ENCODE data around the gene DNMT1.

DNMT1 gene

GRCh38 chr19:10093295-10094186 is 101.2 kb downstream of the DNMT1 start:
- DNase-seq (ENCODE audit: low read depth) = no peak

GRCh38 chr19:10092648-10093294 is 102.0 kb downstream of the DNMT1 start:
- no peak for DNase-seq (ENCODE audit: low read depth)

- DNase-seq (ENCODE audit: low read depth) = no peak
Measured at GRCh38 chr19:10091895-10092641, 102.7 kb downstream of the DNMT1 start.

DNA sequence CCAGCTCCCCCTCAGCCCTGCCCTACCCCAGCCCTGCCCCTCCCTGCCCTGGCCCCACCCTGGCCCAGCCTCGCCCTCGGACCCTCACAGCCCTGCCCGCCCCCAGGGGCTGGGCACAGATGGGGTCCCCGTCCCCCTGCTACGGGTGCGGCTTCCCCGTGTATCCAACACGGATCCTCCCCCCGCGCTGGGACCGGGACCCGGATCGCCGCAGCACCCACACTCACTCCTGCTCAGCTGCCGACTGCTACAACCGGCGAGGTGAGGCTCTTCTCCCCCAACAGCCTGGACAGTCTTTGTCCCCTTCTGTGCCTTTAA is 103.4 kb downstream of the DNMT1 start:
- DNase-seq (ENCODE audit: low read depth) = no peak

DNA sequence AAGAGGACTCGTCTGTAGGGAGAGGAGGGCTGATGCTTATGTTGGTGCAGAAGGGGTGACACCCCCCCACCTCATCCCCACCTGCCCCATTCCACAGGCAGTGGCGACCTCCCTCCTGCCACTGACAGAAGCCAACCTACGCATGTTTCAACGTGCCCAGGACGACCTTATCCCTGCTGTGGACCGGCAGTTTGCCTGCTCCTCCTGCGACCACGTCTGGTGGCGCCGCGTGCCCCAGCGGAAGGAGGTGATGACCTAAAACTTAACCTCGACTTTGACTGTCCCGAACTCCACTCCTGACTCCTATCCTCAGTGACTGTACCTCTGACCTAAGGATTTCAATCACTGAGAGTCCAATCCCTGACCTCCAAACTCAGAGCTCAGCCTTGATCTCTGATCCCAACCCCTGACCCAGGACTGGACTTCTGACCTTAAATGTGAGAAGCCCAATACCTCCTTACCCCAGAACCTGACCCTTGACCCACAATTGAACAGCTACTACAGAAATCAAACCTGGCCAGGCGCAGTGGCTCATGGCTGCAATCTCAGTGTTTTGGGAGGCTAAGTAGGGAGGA is 104.9 kb downstream of the DNMT1 start:
- no peak for DNase-seq (ENCODE audit: low read depth)

DNA sequence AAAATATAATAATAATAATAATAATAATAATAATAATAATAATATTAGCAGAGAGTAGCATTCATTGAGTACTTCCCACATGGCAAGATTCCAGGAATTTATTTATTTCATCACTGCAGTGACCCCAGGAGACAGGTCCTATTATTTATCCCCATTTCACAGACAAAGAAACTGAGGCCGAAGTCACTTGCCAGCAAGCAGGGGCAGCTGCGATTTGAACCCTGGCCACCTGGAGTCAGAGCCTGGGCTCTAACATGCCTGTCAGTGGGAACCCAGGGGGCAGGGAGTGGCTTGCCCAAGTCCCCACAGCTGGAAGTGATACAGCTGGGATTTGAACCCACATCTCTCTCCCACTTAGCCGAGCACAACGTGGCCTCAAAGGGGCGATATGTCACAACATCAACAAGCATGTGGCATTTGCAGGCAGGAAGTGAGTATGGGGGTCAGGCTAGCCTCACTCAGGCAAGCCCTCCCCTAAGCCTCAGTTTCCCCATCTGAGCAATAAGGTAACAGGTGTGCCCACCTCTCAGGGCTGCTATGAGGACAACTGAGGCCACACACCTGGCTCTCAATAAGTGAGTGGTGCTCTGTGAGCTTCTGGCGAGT is 105.7 kb downstream of the DNMT1 start:
- no peak for DNase-seq (ENCODE audit: low read depth)

DNA sequence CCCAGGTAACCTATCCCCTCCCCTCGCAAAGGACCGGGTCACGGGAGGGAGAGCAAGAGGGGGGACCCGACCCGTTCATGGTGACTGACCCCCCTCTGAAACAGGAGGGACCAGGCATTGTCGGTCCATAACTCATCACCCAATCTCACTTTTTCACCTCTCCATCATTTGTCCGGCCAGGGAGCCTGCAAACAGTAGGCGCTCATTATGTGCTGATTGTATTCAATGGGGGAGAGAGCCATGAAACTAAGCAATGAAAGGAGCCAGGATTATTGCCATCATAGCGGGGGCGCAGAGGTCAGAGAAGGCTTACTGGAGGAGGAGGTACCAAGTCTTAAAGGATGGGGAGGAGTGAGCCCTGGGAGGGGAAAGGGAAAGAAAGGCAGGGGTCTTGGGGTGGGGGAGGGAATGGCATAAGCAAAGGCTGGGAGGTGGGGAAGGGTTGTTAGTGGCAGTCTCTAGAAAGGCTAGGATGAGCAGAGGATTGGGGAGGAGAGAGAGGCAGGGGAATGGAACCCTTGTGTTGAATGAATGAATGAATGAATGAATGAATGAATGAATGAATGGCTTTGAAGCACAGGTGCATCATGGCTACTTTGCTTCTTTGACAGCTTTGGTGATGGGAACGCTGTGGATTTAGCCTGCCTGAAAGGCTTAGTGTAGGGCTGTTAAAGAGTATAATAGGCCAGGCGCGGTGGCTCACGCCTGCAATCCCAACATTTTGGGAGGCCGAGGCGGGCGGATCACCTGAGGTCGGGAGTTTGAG is 107.3 kb downstream of the DNMT1 start:
- no peak for DNase-seq (ENCODE audit: low read depth)

DNA sequence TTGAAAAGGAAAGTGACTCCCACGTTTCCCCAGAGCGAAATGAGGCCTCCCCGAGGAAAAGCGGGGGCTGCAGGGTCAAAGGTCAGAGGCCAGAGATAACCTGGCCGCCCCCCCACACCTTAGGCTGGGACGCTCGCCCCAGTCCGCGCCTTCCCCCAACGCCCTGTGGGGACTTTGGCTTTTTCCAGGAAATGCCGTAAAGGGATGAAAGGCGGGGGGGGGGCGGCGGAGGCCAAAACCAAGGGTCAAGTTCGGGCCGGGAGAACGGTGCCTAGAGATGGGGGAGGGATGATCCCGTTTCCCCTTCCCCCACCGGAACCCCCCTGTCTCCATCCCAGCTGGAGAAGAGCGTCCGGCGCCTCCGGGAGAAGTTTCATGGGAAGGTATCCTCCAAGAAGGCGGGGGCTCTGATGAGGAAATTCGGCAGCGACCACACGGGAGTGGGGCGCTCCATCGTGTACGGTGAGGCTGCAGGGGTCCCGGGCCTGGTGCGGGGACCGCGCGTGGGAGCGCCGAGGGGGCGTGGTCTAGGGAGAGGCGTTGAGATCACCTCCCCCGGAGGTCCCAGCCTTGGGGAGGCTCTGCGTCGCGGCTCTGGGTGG is 108.1 kb downstream of the DNMT1 start:
- peak; percentile 28 for DNase-seq (ENCODE audit: low read depth)

DNA sequence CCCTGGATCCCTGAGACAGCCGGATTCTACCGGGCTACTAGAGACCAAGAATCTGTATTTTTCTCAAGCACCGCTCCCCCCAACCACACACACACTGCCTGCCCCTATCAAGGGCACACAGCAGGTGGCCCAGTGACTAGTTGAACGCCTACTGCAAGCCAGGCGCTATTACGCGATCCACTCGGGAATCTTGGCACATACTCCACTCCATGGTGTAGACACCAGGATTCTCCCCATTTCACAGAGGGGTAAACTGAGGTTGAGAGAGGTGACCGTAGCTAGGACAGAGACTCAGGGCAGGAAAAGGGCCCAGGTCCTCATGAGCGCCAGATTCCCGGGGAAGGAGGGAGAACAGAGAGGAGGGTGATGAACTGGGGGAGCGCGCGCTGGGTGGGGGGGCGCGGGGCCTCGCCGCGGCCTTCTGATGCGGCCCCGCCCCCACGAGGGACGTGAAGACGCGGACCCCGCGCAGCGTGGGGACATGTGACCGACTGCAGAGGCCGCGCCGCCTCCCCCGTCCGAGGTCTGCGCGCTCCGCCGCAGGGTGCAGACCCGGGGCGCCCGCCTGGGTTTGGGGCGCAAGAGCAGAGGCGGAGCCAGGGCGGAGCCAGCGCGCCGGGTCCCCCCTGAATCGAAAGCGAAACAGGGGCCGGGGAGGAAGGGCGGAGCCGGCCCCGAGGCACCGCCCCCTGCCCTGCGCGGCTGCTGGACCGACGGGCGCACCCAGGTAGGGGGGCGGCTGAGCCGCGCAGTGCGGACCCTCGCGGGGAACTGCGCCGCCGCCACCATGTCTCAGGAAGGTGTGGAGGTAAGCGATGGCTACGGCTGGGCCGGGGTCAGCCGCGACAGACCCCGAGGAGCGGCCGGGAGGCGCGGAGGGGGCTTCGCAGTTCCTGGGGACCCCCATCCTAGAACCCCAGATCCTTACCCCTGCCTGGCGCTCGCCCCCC is 108.8 kb downstream of the DNMT1 start, which contains the start of gene SHFL:
Gene SHFL, plus strand, starts transcription at position 677 of the 950 bp plus-strand sequence. Its CDS starts 111 bp downstream, at position 788.
- peak; percentile 78 for DNase-seq (ENCODE audit: low read depth)

DNA sequence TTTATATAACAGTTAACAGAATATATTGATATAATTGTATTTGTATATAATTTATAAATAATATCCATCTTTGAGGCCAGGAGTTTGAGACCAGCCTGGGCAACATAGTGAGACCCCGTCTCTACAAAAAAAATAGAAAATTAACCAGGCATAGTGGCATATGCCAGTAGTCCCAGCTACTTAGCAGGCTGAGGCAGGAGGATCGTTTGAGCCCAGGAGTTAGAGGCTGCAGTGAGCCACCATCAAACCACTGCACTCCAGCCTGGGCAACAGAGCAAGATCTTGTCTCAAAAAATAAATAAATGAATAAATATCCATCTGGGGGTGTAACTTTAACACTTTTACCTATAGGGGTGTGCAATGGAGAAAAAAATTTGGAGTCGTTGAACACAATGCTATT is 110.0 kb downstream of the DNMT1 start:
- DNase-seq (ENCODE audit: low read depth) = no peak

GRCh38 chr19:10083911-10084310 is 110.8 kb downstream of the DNMT1 start:
- no peak for DNase-seq (ENCODE audit: low read depth)
